GM21381 (cell line): ENCODE results near the gene LGALS1.
"Not testable (repeated sequence)": the region's sequence is repeated elsewhere in the genome, so short reads cannot be mapped to it uniquely, and the experiment has no call there.

Source experiments
- ATAC-seq: cut with Tn5 transposase; IDR thresholded peaks from one replicate; pipeline ENCODE4 v1.9.1; 2021; ENCODE audit warnings: mild to moderate bottlenecking, moderate library complexity; ENCODE audit not compliant: unreplicated experiment

LGALS1 gene

DNA sequence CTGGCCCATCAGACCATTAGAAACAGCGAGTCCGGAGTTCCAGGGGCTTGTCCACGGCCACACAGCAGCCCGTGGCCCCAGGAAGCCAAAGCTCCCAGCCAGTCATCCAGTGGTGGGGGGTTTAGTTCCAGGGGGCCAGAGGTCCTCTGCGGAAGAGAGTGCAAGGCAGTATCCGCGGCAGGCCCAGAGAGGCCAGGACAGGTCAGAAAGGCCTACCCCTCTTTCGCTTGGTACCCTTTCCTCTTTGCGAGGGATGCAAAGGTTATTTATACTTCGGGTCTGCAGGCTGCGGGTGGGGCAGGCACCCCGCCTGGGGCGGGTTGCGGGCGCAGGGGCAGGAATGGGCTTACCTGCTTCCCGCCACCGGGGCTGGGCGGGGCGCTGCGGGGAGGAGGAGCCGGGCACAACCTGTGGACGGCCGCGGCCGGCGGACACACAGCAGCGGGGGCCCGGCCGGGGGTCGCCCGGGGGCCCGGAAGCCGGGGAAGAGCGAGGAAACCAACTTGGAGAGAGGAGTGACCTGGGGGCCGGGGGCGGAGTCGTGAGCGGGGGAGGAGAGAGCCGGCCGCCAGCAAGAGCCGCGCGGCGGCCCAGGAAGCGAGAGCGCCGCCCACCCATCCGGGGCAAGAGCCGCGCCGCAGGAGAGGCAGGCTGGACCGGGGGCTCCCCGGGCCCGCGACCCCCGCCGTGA, 36.2 kb upstream of the LGALS1 start, which contains the start of gene SH3BP1:
SH3BP1 (plus strand) TSS at position 600 of the 691 bp plus-strand sequence. CDS start 119 bp downstream, outside the sequence.
- no peak for ATAC-seq

DNA sequence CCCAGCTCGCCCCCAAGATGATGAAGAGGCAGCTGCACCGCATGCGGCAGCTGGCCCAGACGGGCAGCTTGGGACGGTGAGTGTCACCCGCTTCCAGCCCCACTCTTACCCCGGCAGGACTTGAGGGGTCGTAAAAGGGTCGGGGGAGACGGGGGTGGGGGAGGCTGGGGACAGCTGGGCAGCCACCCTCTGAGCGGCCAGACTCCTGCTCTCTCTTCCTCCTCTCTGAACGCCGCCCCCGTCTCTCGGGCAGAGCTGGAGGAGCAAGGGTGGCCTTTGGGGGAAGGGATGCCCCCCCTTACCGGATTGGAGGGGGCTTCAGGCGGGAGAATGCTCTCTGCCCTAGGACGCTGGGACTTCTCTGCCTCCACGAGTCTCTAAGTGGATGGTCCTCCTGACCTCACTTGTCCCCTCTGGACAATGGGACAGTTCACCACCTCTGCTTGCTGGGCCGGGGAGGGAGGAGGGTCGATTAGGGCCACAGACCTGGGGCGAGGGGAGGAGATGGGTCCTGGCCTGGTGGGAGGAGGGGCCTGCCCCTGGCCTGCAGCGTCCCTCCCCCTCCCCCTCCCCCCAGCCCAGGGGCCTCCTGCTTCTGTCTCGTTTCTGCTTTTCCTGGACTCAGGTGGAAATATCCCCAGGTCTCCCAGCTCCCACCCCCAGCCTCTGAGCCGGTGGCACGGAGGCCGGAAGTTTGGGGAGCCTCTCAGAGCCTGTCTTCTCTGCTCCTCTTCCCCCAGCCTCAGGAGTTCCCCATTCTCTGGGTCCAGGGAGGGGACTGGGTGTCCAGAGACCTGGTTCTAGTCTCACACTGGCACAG, 35.5 kb upstream of the LGALS1 start:
- ATAC-seq = no peak

DNA sequence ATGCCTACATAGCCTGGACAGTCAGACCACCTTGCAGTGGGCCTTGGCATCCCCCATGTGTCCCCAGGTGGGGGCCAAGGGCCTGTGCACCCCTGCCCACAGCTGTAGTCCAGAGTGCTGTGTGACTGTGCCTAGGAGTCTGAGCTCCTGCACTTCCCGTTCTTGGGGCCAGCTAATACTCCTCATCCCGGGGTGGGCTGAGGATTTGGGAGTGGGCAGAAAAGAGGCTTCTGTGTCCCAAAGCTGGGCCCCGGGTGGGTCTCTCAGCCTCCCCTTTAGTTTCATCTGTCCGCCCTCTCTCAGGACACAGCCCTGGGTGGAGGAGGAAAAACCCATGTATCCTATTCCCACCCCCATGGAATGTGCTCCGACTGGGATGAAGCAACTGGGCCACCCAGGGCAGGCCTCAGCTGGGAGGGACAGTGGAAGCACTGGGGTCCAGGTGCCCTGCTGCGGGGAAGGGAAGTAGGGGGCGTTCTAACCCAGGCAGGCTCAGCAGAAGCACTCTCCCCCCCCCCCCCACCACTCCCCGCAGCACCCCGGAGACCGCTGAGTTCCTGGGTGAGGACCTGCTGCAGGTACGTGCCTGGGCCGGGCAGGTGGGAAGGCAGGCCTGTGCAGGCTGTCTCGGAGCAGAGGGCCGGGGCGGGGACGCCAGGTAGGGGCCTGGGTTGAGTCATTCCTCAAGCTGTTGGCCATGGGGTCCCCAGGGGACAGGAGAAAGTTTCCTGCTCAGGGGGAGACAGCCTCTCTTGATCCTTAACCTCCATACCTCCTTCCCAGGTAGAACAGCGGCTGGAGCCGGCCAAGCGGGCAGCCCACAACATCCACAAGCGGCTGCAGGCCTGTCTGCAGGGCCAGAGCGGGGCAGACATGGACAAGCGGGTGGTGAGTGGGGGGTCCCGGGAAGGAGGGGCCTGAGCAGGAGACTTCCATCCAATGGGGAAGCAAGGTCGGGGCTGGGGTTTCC, 34.6 kb upstream of the LGALS1 start:
- no peak for ATAC-seq

DNA sequence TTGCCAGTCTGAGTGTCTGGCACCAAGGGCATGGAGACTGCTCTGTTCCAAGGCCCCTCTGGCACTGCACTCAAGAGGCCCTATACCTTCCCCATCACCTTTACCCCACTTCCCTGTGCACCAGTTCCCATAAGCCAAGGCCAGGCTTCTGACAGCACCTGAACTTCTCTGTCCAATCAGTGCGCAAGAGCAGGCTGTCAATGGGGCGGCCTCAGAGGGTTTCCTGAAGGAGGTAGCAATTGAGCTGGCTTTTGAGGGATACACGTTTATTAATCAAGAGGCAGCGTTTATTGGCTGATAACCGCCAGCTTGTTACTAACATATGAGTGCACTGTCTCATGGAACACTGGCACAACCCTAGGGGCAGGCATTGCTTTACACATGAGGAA, 33.9 kb upstream of the LGALS1 start:
- ATAC-seq = no peak

DNA sequence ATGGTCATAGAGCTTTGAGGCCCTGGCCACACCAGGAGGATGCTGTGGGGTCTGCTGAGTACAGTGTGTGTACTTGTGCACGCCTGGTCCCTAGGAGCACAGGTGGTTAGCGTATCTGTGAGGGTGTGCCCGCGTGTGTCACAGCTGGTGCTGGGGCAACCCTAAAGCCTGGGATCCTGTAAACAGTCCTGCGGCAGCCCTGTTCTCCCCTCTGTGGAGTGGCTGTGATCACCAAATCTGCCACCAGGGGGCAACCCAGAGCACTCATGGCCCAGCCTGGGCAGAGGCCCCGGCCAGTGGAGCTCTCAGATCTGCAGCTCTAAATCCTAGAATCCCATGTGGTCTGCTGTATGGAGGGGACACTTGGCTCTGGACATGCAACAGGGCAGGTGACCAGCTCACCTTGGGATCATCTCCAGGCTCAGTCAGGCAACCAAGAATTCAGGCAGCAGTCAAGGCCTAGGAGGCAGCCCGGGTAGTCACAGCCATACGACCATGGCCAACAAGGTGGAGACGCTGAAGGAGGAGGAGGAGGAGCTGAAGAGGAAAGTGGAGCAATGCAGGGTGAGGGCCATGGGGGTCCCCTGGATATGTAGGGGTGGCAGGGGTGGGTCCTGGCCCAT, 32.1 kb upstream of the LGALS1 start:
- no peak for ATAC-seq

DNA sequence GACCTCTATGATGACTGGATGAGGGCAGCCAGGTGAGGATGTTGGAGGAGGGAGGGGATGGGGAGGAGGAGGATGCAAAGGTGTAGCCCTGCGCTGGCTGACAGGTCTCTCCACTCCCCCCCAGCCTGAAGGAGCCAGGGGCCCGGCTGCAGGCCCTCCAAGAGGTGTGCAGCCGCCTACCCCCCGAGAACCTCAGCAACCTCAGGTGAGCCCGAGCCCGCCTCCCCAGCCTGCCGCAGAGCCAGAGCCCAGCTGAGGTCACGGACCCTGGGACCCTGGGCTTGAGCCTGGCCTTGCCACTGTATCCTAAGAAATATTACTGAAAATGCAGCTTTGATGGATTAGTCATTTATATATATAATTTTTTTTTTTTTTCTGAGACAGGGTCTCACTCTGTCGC, 28.1 kb upstream of the LGALS1 start:
- no peak for ATAC-seq

DNA sequence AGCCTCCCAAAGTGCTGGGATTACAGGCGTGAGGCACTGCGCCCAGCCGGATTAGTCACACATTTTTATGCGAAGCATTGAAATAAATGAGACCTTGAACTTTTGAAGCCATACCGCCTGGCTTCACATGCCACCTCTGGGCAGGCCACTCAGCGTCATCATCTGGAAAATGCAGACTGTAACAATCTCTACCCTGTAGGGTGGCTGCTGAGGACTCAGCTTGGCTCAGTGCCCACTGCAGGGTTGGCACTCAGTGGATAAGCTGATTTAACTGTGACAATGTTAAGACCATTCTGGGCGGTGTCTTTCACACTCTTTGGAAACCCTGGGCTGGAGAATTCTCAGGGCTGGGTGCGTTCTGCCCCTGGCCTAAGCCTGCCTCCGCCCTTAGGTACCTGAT, 27.5 kb upstream of the LGALS1 start:
- ATAC-seq = no peak

DNA sequence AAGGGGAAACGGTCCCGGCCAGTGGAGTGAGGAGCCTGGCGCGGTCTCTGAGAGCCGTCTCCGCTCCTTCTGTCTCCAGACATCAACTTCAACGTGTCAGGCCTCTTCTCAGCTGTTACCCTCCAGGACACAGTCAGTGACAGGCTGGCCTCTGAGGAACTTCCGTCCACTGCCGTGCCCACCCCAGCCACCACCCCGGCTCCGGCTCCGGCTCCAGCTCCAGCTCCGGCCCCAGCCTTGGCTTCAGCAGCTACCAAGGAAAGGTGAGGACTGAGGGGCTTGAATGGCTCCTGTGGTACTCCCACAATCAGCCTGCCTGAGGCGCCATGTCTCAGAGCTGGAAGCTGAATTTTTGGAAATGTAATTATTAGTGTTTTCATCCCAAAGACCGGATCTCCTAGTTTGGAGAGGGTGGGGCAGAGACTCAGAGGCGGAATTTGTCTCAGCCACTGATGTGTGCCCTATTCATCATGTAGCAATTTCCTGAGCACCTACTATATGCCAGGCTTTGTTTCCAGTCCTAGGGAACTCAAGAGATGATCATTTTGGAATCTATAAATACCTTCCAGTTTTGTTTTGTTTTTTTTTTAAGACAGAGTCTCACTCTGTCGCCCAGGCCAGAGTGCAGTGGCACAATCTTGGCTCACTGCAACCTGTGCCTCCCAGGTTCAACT, 24.8 kb upstream of the LGALS1 start:
- no peak for ATAC-seq

DNA sequence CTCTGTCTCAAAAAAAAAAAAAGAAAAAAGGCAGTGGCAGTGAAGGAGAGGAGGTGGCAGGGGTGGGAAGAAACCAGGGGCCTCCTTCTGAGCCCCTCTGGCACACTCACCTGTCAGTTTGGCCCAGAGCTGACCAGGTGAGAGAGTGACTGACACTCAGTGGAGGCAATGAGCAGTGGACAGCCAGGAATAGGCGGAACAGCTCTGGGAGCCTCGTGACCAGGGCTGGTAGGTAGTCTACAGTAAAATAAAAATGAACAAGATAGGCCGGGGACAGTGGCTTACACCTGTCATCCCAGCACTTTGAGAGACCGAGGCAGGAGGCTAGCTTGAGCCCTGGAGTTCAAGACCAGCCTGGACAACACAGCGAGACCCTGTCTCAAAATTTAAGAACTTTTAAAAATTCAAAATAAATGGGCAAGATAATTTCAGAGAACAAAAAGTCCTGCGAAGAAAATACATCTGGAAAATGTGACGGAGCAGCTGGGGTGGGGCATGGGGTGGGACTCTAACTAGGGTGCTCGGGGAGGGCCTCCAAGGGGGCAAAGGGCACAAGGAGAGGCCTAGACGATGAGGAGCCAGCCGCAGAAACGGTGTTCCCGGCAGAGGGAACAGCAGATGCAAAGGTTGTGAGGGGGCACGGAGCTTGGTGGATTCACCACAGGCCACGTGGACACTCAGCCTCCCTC, 20.7 kb upstream of the LGALS1 start:
- ATAC-seq = no peak

DNA sequence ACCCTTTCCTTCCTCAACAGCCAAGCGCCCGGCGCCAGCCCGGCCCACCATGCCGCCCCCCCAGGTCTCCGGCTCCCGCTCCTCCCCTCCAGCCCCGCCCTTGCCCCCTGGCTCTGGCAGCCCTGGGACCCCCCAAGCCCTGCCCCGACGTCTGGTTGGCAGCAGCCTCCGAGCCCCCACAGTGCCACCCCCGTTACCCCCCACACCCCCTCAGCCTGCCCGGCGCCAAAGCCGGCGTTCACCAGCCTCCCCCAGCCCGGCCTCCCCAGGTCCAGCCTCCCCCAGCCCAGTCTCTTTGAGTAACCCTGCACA, 20.2 kb upstream of the LGALS1 start:
- ATAC-seq = no peak

DNA sequence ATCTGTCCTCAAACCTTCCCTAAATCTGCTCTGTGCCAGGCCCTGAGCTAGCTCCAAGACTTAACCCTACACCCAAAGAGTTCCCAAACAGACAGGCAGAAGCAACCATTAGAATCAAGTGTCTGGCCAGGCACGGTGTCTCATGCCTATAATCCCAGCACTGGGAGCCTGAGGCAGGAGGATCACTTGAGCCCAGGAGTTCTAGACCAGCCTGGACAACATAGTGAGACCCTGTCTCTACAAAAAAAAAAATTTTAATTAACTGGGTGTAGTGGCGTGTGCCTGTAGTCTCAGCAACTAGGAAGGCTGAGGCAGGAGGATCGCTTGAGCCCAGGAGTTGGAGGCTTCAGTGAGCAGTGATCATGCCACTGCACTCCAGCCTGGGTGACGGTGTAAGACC, 18.9 kb upstream of the LGALS1 start:
- ATAC-seq = not testable (repeated sequence)

DNA sequence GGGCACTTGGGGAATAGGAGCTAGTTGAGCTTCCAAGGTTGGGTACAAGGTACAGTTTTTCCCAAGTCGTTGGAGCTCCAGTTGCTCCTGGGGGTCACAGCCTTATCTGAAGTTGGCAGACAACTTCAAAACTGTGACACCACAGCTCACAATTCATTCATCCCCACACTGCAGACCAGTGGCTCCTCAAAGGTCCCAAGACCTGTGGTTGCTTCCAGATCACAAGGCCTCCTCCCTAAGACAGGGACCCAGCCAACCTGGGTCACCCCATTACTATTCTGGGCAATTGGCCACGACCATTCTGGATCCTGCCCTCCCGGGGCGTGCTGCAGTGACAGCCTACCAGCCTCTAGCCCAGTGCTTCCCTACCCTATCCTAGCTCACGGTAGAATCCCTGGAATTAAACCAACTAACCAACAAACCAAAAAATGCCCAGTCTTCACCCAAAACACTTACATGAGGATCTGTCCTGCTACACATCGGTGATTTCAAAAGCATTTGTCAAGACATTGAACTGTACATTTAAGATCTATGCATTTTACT, 17.8 kb upstream of the LGALS1 start:
- no peak for ATAC-seq

DNA sequence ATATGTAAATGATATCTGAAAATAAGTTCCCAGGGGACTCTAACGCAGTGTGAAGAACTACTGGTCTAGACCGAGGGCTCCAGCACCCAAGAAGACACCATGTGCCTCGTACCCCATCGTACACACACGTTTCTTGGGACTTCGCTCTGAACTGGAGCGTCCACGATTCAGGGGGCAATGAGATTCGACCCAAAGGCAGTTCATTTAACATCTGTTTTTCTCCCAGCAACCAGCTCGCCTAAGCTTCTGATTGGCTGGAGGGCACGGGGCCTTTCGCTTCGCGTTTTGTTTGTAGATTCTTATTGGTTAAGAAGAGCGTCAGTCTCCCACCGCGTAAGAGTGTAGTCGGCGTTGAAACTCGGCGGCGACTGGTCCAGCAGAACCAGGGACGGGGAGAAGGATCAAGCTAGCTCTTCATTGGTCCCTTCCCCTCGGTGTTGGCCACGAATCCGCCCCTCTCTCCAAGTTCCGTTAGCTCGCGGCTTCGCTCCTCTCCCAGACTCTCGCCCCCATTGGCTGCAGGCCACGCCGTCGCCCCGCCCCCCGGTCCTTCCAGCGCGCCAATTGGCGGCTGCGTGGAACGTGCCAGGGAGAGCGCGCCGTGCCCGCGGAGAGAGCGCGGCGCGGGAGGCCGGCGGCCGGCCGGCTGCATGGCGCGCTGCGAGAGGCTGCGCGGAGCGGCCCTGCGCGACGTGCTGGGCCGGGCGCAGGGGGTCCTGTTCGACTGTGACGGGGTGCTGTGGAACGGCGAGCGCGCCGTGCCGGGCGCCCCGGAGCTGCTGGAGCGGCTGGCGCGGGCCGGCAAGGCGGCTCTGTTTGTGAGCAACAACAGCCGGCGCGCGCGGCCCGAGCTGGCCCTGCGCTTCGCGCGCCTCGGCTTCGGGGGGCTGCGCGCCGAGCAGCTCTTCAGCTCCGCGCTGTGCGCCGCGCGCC, 17.0 kb upstream of the LGALS1 start, which contains the start of gene PDXP:
PDXP (plus strand) TSS at position 591 of the 933 bp plus-strand sequence; CDS start at position 651, 60 bp downstream.
- peak; percentile 75 for ATAC-seq

DNA sequence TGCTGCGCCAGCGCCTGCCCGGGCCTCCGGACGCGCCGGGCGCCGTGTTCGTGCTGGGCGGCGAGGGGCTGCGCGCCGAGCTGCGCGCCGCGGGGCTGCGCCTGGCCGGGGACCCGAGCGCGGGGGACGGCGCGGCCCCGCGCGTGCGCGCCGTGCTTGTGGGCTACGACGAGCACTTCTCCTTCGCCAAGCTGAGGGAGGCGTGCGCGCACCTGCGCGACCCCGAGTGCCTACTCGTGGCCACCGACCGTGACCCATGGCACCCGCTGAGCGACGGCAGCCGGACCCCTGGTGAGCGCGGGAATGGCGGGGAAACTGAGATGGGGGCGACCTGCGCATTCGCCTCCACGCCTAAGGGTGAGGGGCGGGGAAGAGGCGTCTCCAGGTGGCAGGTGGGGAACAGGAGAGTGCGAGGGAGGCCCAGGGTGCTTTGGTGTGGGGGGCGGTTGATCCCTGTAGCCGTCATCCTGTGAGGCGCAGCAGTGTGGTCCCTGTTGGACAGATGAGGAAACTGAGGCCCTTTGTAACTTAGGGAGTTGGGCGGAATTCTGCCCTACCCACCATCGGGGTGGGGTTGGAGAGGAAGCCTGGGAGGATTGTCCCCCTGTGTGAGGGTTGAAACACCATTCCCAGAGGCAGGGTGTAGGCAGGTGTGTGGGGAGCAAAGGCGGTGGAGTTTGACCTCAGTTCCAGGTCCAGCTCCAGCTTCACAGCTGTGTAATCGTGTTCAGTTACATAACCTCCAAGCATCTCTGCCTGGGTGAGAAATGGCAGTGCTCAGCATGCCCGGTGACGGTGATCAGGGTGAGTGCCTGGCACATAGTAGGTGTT, 16.2 kb upstream of the LGALS1 start:
- ATAC-seq = peak; percentile 13

DNA sequence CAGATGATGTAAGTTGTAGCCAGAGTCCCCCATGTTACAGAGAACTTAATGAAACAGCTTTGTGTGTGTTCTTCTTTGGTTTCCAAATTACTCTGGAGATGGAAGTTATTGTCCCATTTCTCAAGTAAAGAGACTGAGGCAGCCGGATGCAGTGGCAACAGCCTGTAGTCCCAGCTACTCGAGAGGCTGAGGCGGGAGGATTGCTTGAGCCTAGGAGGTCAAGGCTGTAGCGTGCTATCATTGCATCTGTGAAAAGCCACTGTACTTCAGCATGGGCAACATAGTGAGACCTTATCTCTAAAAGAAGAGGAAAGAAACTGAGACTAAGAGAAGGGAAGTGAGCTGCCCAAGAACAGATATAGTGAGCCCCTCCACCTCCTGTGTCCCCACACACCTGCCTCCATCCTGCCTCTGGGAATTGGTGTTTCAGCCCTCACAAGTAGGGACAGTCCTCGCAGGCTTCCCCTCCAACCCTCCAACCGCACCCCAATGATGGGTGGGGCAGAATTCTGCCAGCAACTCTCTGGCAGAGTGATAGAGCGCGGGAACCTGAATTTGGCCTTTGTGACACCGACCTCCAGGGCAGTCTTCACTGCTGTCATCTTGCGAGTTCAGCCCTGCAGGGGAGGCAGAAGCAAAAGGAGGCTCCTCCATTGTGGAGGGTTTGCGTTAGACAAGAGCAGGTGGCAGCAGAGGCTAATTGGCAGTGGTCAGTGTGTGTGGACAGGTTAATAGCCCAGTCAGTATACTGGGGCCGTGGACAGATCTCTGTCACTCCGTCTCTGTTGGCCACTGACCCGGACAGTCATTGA, 15.3 kb upstream of the LGALS1 start:
- no peak for ATAC-seq

DNA sequence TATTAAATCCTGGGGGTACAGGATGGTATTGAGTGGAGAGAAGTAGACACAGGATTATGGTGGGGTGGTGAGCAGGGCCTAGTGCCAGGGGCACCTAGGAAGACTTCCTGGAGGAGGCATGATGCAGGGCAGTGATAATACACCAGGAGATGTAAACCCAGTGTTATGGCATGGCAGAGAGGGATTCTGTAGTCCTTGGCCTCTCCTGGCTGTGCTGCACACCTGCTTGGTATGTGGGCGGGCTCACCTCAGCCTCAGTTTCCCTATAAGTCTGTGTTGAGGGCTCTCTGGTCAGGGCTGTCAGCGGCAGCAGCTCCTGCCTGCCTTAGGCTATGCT, 14.8 kb upstream of the LGALS1 start:
- no peak for ATAC-seq
